NOMO-1 (cell line): ENCODE measurements around the gene PTPRE.

Experiments used
- DNase-seq, 2 experiments: peaks; one replicate each; lab custom pipeline; 2025; ENCODE audit not compliant: unreplicated experiment in 2 of 2; lab: John Stamatoyannopoulos, UW

The PTPRE gene

GRCh38 chr10:128110339-128110738 lies 203.4 kb downstream of the PTPRE start:
- DNase-seq = no peak

- DNase-seq = no peak
Observed at GRCh38 chr10:128111696-128112095, 204.8 kb downstream of the PTPRE start.

- no peak for DNase-seq
Observed at GRCh38 chr10:128113026-128113425, 206.1 kb downstream of the PTPRE start.

GRCh38 chr10:128114901-128115300 lies 208.0 kb downstream of the PTPRE start:
- no peak for DNase-seq

GRCh38 chr10:128115356-128115755 lies 208.5 kb downstream of the PTPRE start:
- no peak for DNase-seq

DNA sequence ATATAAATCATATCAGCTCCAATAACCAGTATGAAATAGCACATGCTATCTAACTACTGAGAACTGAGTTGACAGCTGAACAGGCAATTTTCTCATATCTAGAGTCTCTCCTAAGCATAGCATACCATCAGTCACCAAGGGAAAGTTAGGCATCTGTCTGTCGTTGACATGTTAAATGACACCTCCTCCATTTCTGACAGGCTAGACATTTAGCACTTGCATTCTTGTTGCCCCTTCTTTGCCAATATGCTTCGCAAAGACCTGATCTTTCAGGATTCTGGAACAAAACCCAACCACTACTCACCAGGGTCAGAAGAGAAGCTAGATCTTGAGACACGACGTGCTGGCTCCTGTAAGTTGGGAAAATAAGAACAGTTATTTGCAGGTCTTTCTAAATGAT lies 209.3 kb downstream of the PTPRE start:
- no peak for DNase-seq

DNA sequence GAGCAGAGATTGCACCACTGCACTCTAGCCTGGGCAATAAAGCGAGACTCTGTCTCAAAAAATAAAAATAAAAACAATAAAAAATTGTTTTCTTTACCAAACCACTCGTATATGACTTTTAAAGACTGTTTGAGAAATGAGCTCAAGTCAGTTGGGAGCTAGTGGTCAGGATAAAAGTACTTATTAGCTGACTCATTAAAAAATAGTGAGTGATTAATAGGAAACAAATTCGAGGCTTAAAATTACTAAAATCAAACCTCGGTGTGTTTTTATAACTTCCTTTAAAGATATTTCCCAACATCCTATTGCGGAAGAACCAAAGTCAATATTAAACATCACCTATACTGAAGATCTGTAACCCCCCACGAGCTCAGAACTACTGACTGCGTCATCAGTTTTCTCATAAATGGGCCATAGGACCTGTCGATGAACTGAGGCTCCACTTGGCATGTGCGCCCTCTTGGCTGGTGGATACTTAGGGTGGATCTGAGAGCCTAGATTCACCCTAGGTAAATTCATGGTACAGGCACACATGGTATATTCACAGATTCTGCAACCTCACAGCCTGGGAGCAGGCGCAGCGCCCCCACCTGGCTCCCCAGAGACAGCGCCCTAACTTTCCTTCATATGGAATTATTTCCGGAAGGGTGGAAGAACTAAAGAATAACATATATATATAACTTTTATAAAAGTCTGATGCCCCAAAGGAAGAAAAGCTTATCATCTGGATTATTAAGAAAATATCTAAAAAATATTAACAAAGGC lies 210.1 kb downstream of the PTPRE start:
- DNase-seq = no peak

DNA sequence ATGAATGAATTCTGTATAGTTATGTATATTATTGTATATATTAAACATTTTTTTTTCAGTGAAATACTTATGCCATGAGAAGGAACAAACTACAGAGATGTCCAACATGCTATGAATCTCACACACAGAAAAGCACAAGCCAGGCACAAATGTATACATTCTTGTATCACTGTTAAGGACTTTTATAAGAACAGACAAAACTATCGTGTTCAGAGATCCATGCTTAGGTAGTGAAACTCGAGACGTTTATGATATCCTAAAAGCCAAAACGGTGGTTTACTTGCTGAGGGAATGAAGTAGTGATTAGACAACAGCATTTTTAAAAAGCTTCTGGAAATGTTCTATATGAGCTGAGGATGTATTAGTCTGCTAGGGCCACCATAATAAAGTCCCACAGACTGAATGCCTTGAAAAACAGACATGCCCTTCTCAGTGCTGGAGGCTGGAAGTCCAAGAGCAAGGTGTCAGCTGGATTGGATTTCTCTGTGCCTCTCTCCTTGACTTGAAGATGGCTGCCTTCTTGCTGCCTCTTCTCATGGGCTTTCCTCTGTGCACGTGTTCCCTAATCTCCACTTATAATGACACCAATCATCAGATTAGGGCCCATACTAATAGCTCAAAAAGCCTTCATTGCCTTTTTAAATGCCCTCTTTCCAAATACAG lies 215.0 kb downstream of the PTPRE start:
- DNase-seq = no peak

GRCh38 chr10:128122931-128123330 lies 216.0 kb downstream of the PTPRE start:
- DNase-seq = no peak

GRCh38 chr10:128123846-128124245 lies 216.9 kb downstream of the PTPRE start:
- DNase-seq = no peak

GRCh38 chr10:128124813-128125403 lies 218.0 kb downstream of the PTPRE start:
- DNase-seq = no peak

GRCh38 chr10:128125416-128125943 lies 218.6 kb downstream of the PTPRE start:
- no peak for DNase-seq

GRCh38 chr10:128125944-128126764 lies 219.3 kb downstream of the PTPRE start, which contains the start of gene MKI67:
TSS of gene MKI67 (minus strand) at chr10:128126423. CDS start at chr10:128125667, 756 bp downstream.
- DNase-seq = peak; percentile 92 to 93

GRCh38 chr10:128128582-128128981 lies 221.7 kb downstream of the PTPRE start:
- no peak for DNase-seq

DNA sequence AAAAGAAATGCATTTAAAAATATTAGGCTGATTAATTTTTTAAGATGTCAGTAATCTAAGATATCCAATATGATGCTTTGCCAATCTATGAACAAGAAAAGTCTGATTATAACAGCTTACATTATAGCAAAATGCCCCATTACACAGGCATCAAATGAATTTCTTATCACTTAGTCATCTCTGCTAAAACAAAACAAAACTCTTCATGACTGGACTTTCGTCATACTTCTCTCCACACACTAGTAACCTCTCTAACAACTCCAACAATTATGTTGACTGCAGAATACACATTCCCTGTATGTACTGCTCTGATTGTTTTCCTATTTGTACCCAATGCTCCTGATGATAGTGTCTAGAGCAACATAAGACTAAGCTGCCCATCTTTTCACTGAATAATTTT lies 223.1 kb downstream of the PTPRE start:
- no peak for DNase-seq
